Gastroesophageal sphincter (tissue), 4 donors: Measurements from ENCODE around the gene TRIM29. TPM values are rescaled to one million over a fixed set of nuclear protein-coding genes. Genes with fewer than 3 reads are reported as not detected.

Source experiments
- ATAC-seq: fragments of 150-250 bp; one replicate; pipeline ENCODE4 v1.9.1; 2016; ENCODE audit warnings: mild to moderate bottlenecking, moderate library complexity
- H3K27ac ChIP-seq, 4 donors: fragments of 200-600 bp; sonication (generic) in 3 of 4; 1 replicate in 3 of 4; 2 replicates in 1 of 4; pipeline ENCODE4 v1.5.1; 2016 to 2019
- H3K27me3 ChIP-seq: fragments of 200-600 bp; sonication (generic); one replicate; pipeline ENCODE4 v1.5.1; 2019
- H3K36me3 ChIP-seq, 2 donors: fragments of 200-600 bp; sonication (generic); one replicate each; pipeline ENCODE4 v1.5.1; 2019; ENCODE audit warnings: control low read depth in 1 of 2
- H3K4me1 ChIP-seq, 3 donors: fragments of 200-600 bp; sonication (generic); 1 replicate in 2 of 3; 2 replicates in 1 of 3; pipeline ENCODE4 v1.5.1; 2016 to 2019; ENCODE audit warnings: control low read depth in 2 of 3
- H3K4me3 ChIP-seq, 2 donors: fragments of 200-600 bp; sonication (generic); one replicate each; pipeline ENCODE4 v1.5.1; 2019; ENCODE audit warnings: mild to moderate bottlenecking in 1 of 2, moderate library complexity in 1 of 2
- H3K9me3 ChIP-seq, 3 donors: fragments of 200-600 bp; sonication (generic); one replicate each; pipeline ENCODE4 v1.5.1; 2017 to 2019; ENCODE audit warnings: control low read depth in 2 of 3
- EP300 ChIP-seq: sonication (generic); formaldehyde crosslinking; IDR thresholded peaks from one replicate; pipeline ENCODE4 v1.6.1; 2017; ENCODE audit warnings: antibody characterized with exemption, mild to moderate bottlenecking
- POLR2A ChIP-seq, 2 donors: fragments of 450-650 bp; IDR thresholded peaks; one replicate each; pipeline ENCODE4 v1.6.1; 2017; ENCODE audit warnings: antibody characterized with exemption in 2 of 2, mild to moderate bottlenecking in 2 of 2, moderate library complexity in 1 of 2
- POLR2AphosphoS5 ChIP-seq: sonication (generic); formaldehyde crosslinking; IDR thresholded peaks from one replicate; pipeline ENCODE4 v1.6.1; 2017; ENCODE audit warnings: antibody characterized with exemption
- WGBS, 2 donors: methylation state at CpG; one replicate each; pipeline ENCODE4 v1.1.5; 2018; ENCODE audit warnings: low coverage in 1 of 2; 5-methylcytosine and 5-hydroxymethylcytosine counted together
- total RNA-seq, 4 donors: library from RNA; depleted of rRNA; stranded (reverse); fragments of >200 nt; gene quantifications; one replicate each; pipeline ENCODE4 v1.1.0, GENCODE V29; 2016
- TF ChIP-seq, protein P1 (sequence below), 4 experiments: fragments of 200-600 bp in 2 of 4; fragments of 450-650 bp in 2 of 4; sonication (generic) in 1 of 4; IDR thresholded peaks; one replicate each; pipeline ENCODE4 v1.5.1; 2017 to 2019; ENCODE audit warnings: antibody characterized with exemption in 4 of 4, mild to moderate bottlenecking in 2 of 4, moderate library complexity in 2 of 4

Gene TRIM29
- total RNA-seq, 4 donors from 2014 or later: 1.2 to 34.6 (median 3.4) TPM

DNA sequence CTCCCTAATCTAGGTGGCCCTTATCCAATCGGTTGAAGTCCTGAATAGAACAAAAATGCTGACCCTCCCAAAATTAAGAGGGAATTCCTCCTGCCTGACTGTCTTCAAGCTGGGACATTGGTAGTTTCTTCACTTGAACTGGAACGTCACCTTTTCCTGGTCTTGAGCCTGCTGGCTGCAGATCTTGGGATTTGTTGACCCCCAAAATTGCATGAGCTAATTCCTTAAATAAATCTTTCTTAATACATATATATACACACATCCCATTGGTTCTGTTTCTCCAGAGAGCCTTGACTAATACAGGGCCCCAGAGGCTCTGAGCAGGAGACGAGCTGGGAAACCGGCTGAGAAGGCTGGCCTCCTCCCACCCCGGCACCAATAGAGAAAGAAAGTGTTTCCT, 46.2 kb downstream of the TRIM29 start:
- 62 to 63% methylated on average over 4 to 5 of the region's 5 CpGs for WGBS, 2 donors
- H3K4me1 ChIP-seq: no peaks in the 10 kb centered on the region
- ATAC-seq: peak; percentile 19

DNA sequence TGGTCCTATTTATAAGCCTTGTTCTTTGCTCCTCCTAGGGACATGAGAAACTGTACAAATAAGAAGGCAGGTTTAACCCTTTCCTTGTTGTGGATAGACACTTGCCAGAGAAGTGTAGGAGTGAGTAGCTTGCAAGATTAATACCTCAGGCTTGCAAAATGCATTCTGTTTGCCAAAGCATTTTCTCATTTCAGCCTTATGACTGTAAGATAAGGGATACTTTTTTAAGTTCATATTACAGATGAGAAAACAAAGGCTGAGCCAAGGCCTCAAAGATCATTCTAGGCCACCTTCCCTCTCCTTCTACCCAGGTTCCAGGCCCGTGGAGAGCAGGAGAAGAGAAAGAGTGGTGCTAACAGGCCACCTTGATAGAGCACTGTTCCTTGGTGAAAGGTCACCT, 46.8 kb downstream of the TRIM29 start:
- Histone ChIP-seq H3K27me3 (peaks cover 8% of the 10 kb centered on the region), H3K27ac (no peak overlapping the region), H3K36me3 (no peaks in the 10 kb centered on the region), H3K4me1 (no peaks in the 10 kb centered on the region), H3K4me3 (no peak overlapping the region), H3K9me3 (no peaks in the 10 kb centered on the region)
- ATAC-seq: no peak
- TF ChIP-seq EP300 (no peak), POLR2A (IDR thresholded peaks at IDR 0.05) (no peak), POLR2AphosphoS5 (no peak)
- TF ChIP-seq, protein P1, sequence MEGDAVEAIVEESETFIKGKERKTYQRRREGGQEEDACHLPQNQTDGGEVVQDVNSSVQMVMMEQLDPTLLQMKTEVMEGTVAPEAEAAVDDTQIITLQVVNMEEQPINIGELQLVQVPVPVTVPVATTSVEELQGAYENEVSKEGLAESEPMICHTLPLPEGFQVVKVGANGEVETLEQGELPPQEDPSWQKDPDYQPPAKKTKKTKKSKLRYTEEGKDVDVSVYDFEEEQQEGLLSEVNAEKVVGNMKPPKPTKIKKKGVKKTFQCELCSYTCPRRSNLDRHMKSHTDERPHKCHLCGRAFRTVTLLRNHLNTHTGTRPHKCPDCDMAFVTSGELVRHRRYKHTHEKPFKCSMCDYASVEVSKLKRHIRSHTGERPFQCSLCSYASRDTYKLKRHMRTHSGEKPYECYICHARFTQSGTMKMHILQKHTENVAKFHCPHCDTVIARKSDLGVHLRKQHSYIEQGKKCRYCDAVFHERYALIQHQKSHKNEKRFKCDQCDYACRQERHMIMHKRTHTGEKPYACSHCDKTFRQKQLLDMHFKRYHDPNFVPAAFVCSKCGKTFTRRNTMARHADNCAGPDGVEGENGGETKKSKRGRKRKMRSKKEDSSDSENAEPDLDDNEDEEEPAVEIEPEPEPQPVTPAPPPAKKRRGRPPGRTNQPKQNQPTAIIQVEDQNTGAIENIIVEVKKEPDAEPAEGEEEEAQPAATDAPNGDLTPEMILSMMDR (IDR thresholded peaks at IDR 0.05): no peak
- WGBS, 2 donors: 67% methylated on average over 1 of the region's 1 CpG; no CpG with 5 or more reads in 1 of the 2 donors

More for the DNA sequence above, 46.2 kb downstream of the TRIM29 start:
- TF ChIP-seq, protein P1 (IDR thresholded peaks at IDR 0.05): no peak
- TF ChIP-seq POLR2A (IDR thresholded peaks at IDR 0.05) (no peak), POLR2AphosphoS5 (no peak), EP300 (no peak)
- Histone ChIP-seq H3K27me3 (peaks cover 14% of the 10 kb centered on the region), H3K27ac (no peak overlapping the region), H3K9me3 (no peaks in the 10 kb centered on the region), H3K36me3 (no peaks in the 10 kb centered on the region), H3K4me3 (no peak overlapping the region)

DNA sequence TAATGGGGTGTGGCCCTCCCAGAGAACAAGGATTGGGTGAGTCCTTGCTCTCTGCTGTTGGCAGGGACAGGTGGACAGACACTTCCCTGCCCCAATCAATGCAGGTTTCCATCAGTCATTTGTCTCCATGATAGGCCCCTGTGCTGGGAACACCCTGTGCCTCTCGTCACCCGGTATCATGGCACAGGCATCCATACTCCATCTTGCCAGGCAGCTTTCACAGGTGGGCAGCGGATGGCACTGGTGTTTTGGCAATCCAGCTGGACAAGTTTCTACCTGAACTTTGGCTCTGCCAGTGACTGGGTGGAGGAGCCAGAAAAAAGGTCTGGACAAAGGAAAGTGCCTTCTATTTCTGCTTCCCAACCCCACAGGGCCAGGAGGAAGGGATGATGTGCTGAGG, 47.5 kb downstream of the TRIM29 start:
- Histone ChIP-seq H3K4me1 (no peaks in the 10 kb centered on the region), H3K9me3 (no peaks in the 10 kb centered on the region), H3K36me3 (no peaks in the 10 kb centered on the region), H3K4me3 (no peak overlapping the region), H3K27ac (no peak overlapping the region), H3K27me3 (peaks cover under 1% of the 10 kb centered on the region)
- TF ChIP-seq, protein P1 (IDR thresholded peaks at IDR 0.05): no peak
- TF ChIP-seq POLR2A (IDR thresholded peaks at IDR 0.05) (no peak), EP300 (no peak), POLR2AphosphoS5 (no peak)
- ATAC-seq: no peak
- no CpG with 5 or more reads among the region's 3 CpGs for WGBS, 2 donors

GRCh38 chr11:120089036-120090001, 48.6 kb downstream of the TRIM29 start:
- no peaks in the 10 kb centered on the region for H3K27me3 ChIP-seq
- no peaks in the 10 kb centered on the region for H3K9me3 ChIP-seq
- H3K36me3 ChIP-seq: no peaks in the 10 kb centered on the region
- no peak for ATAC-seq
- WGBS, 2 donors: 50 to 72% methylated on average over 4 to 6 of the region's 6 CpGs
- TF ChIP-seq POLR2AphosphoS5 (no peak), EP300 (no peak), POLR2A (IDR thresholded peaks at IDR 0.05) (no peak)
- TF ChIP-seq, protein P1 (IDR thresholded peaks at IDR 0.05): no peak
- no peaks in the 10 kb centered on the region for H3K4me1 ChIP-seq
- no peak overlapping the region for H3K4me3 ChIP-seq
- no peak overlapping the region for H3K27ac ChIP-seq

DNA sequence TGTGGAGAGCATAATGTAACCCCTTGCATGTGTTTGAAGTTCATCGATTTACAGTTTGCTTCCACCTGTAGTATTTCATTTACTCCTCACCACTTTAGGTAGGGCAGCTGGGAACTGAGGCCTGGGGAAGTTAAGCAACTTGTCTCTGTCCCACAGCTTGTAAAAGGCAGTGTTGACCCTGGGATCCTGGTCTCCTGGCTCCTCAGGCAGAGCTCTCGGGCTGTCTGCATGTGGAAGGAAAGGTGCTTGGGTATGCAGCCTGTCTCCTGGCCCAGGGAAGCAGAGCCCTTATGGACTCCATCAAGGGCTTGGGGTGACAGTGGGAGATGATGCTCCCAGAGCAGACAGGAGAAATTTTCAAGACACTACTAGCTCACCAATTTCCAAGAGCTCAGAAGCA, 49.9 kb downstream of the TRIM29 start:
- H3K9me3 ChIP-seq: no peaks in the 10 kb centered on the region
- TF ChIP-seq EP300 (no peak), POLR2A (IDR thresholded peaks at IDR 0.05) (no peak), POLR2AphosphoS5 (no peak)
- TF ChIP-seq, protein P1 (IDR thresholded peaks at IDR 0.05): no peak
- no peaks in the 10 kb centered on the region for H3K4me1 ChIP-seq
- H3K27me3 ChIP-seq: no peaks in the 10 kb centered on the region
- no peak overlapping the region for H3K4me3 ChIP-seq
- H3K36me3 ChIP-seq: no peaks in the 10 kb centered on the region
- no peak for ATAC-seq
- 71 to 82% methylated on average over 1 of the region's 2 CpGs for WGBS, 2 donors
- H3K27ac ChIP-seq: no peak overlapping the region
